Measurements from ENCODE around the gene ZFYVE16. TPM values are rescaled to one million over a fixed set of nuclear protein-coding genes. Genes with fewer than 3 reads are reported as not detected.

The ZFYVE16 gene
- total and polyA plus RNA-seq, 4 donors, result 8.1 to 57.6 (median 28.9) TPM

GRCh38 chr5:80474929-80475328 lies 67.1 kb downstream of the ZFYVE16 start:
- ATAC-seq (ENCODE audit: low FRiP score) (no peak), DNase-seq (no peak)
- WGBS, 2 donors, result 94 to 98% methylated on average over 2 of the region's 2 CpGs
- H3K4me1 ChIP-seq (ENCODE audit: control insufficient read depth in 1 of 2, insufficient read depth in 2 of 2, low read length in 2 of 2), result no peaks in the 10 kb centered on the region
- intact Hi-C loops (cut with DNase I), result no loop called here
- peaks cover 1 to 3% of the 10 kb centered on the region in 2 donors for H3K36me3 ChIP-seq (ENCODE audit: control insufficient read depth in 1 of 2, insufficient read depth in 2 of 2, low read length in 1 of 2)
- no peak overlapping the region for H3K27ac ChIP-seq (ENCODE audit: low read depth in 1 of 2, low read length in 2 of 2)
- H3K9me3 ChIP-seq (ENCODE audit: control insufficient read depth, low read length), result peaks cover 2% of the 10 kb centered on the region
- no peaks in the 10 kb centered on the region for H3K27me3 ChIP-seq (ENCODE audit: control insufficient read depth in 1 of 2, insufficient read depth in 2 of 2, low read length in 1 of 2)
- no peak overlapping the region for H3K4me3 ChIP-seq (ENCODE audit: low read length in 2 of 2)

- DNase-seq, result no peak
- ATAC-seq (ENCODE audit: low FRiP score), result no peak
- peaks cover 0 to 2% of the 10 kb centered on the region in 2 donors for H3K36me3 ChIP-seq (ENCODE audit: control insufficient read depth in 1 of 2, insufficient read depth in 2 of 2, low read length in 1 of 2)
- H3K9me3 ChIP-seq (ENCODE audit: control insufficient read depth, low read length), result no peaks in the 10 kb centered on the region
- H3K4me1 ChIP-seq (ENCODE audit: control insufficient read depth in 1 of 2, insufficient read depth in 2 of 2, low read length in 2 of 2), result no peaks in the 10 kb centered on the region
- intact Hi-C loops (cut with DNase I), result loop anchor here in 1 of 2 donors (10.0 kb wide), 1 partner anchor 175 kb away; the partner anchor contains the start of genes DHFR and MSH3
- no peaks in the 10 kb centered on the region for H3K27me3 ChIP-seq (ENCODE audit: control insufficient read depth in 1 of 2, insufficient read depth in 2 of 2, low read length in 1 of 2)
- no peak overlapping the region for H3K4me3 ChIP-seq (ENCODE audit: low read length in 2 of 2)
- no peak overlapping the region for H3K27ac ChIP-seq (ENCODE audit: low read depth in 1 of 2, low read length in 2 of 2)
Measured at GRCh38 chr5:80479713-80480112, 71.8 kb downstream of the ZFYVE16 start.

GRCh38 chr5:80480354-80480753 lies 72.5 kb downstream of the ZFYVE16 start:
- Histone ChIP-seq H3K27ac (ENCODE audit: low read depth in 1 of 2, low read length in 2 of 2) (no peak overlapping the region), H3K9me3 (ENCODE audit: control insufficient read depth, low read length) (no peaks in the 10 kb centered on the region), H3K27me3 (ENCODE audit: control insufficient read depth in 1 of 2, insufficient read depth in 2 of 2, low read length in 1 of 2) (no peaks in the 10 kb centered on the region), H3K4me3 (ENCODE audit: low read length in 2 of 2) (no peak overlapping the region), H3K36me3 (ENCODE audit: control insufficient read depth in 1 of 2, insufficient read depth in 2 of 2, low read length in 1 of 2) (peaks cover 0 to 2% of the 10 kb centered on the region in 2 donors), H3K4me1 (ENCODE audit: control insufficient read depth in 1 of 2, insufficient read depth in 2 of 2, low read length in 2 of 2) (no peaks in the 10 kb centered on the region)
- 97 to 98% methylated on average over 2 of the region's 2 CpGs for WGBS, 2 donors
- no peak for ATAC-seq (ENCODE audit: low FRiP score)
- intact Hi-C loops (cut with DNase I), result loop anchor here in 1 of 2 donors (10.0 kb wide), 1 partner anchor 174 kb away; the partner anchor contains the start of genes DHFR and MSH3
- DNase-seq, result no peak

- DNase-seq (no peak), ATAC-seq (ENCODE audit: low FRiP score) (no peak)
- H3K4me3 ChIP-seq (ENCODE audit: low read length in 2 of 2), result no peak overlapping the region
- H3K27me3 ChIP-seq (ENCODE audit: control insufficient read depth in 1 of 2, insufficient read depth in 2 of 2, low read length in 1 of 2), result no peaks in the 10 kb centered on the region
- intact Hi-C loops (cut with DNase I), result loop anchor here in 1 of 2 donors (10.0 kb wide), 1 partner anchor 174 kb away; the partner anchor contains the start of genes DHFR and MSH3
- H3K4me1 ChIP-seq (ENCODE audit: control insufficient read depth in 1 of 2, insufficient read depth in 2 of 2, low read length in 2 of 2), result no peaks in the 10 kb centered on the region
- 97 to 98% methylated on average over 3 of the region's 3 CpGs for WGBS, 2 donors
- peaks cover 0 to 2% of the 10 kb centered on the region in 2 donors for H3K36me3 ChIP-seq (ENCODE audit: control insufficient read depth in 1 of 2, insufficient read depth in 2 of 2, low read length in 1 of 2)
- H3K27ac ChIP-seq (ENCODE audit: low read depth in 1 of 2, low read length in 2 of 2), result no peak overlapping the region
- no peaks in the 10 kb centered on the region for H3K9me3 ChIP-seq (ENCODE audit: control insufficient read depth, low read length)
Measured at GRCh38 chr5:80481019-80481893, 73.4 kb downstream of the ZFYVE16 start.

- WGBS, 2 donors, result 73 to 75% methylated on average over 4 of the region's 4 CpGs
- H3K27ac ChIP-seq (ENCODE audit: low read depth in 1 of 2, low read length in 2 of 2), result no peak overlapping the region
- DNase-seq, result no peak
- no peak overlapping the region for H3K4me3 ChIP-seq (ENCODE audit: low read length in 2 of 2)
- peaks cover 0 to 2% of the 10 kb centered on the region in 2 donors for H3K36me3 ChIP-seq (ENCODE audit: control insufficient read depth in 1 of 2, insufficient read depth in 2 of 2, low read length in 1 of 2)
- no peaks in the 10 kb centered on the region for H3K4me1 ChIP-seq (ENCODE audit: control insufficient read depth in 1 of 2, insufficient read depth in 2 of 2, low read length in 2 of 2)
- no peak for ATAC-seq (ENCODE audit: low FRiP score)
- no peaks in the 10 kb centered on the region for H3K27me3 ChIP-seq (ENCODE audit: control insufficient read depth in 1 of 2, insufficient read depth in 2 of 2, low read length in 1 of 2)
- no peaks in the 10 kb centered on the region for H3K9me3 ChIP-seq (ENCODE audit: control insufficient read depth, low read length)
- intact Hi-C loops (cut with DNase I), result loop anchor here in 1 of 2 donors (10.0 kb wide), 1 partner anchor 172 kb away; the partner anchor contains the start of genes DHFR and MSH3
Measured at GRCh38 chr5:80482578-80482977, 74.7 kb downstream of the ZFYVE16 start.

- Histone ChIP-seq H3K27ac (ENCODE audit: low read depth in 1 of 2, low read length in 2 of 2) (no peak overlapping the region), H3K9me3 (ENCODE audit: control insufficient read depth, low read length) (no peaks in the 10 kb centered on the region), H3K36me3 (ENCODE audit: control insufficient read depth in 1 of 2, insufficient read depth in 2 of 2, low read length in 1 of 2) (peaks cover 0 to 2% of the 10 kb centered on the region in 2 donors), H3K27me3 (ENCODE audit: control insufficient read depth in 1 of 2, insufficient read depth in 2 of 2, low read length in 1 of 2) (no peaks in the 10 kb centered on the region), H3K4me1 (ENCODE audit: control insufficient read depth in 1 of 2, insufficient read depth in 2 of 2, low read length in 2 of 2) (no peaks in the 10 kb centered on the region), H3K4me3 (ENCODE audit: low read length in 2 of 2) (no peak overlapping the region)
- WGBS, 2 donors, result 97 to 98% methylated on average over 3 of the region's 3 CpGs
- ATAC-seq (ENCODE audit: low FRiP score), result no peak
- no peak for DNase-seq
- intact Hi-C loops (cut with DNase I), result loop anchor here in 1 of 2 donors (10.0 kb wide), 1 partner anchor 171 kb away; the partner anchor contains the start of genes DHFR and MSH3
Measured at GRCh38 chr5:80483636-80484232, 75.9 kb downstream of the ZFYVE16 start.

GRCh38 chr5:80487444-80487828 lies 79.6 kb downstream of the ZFYVE16 start:
- Histone ChIP-seq H3K36me3 (ENCODE audit: control insufficient read depth in 1 of 2, insufficient read depth in 2 of 2, low read length in 1 of 2) (no peaks in the 10 kb centered on the region), H3K27ac (ENCODE audit: low read depth in 1 of 2, low read length in 2 of 2) (no peak overlapping the region), H3K4me1 (ENCODE audit: control insufficient read depth in 1 of 2, insufficient read depth in 2 of 2, low read length in 2 of 2) (no peaks in the 10 kb centered on the region), H3K4me3 (ENCODE audit: low read length in 2 of 2) (peak overlapping the region; percentile 52 to 62), H3K9me3 (ENCODE audit: control insufficient read depth, low read length) (no peaks in the 10 kb centered on the region), H3K27me3 (ENCODE audit: control insufficient read depth in 1 of 2, insufficient read depth in 2 of 2, low read length in 1 of 2) (no peaks in the 10 kb centered on the region)
- no peak for ATAC-seq (ENCODE audit: low FRiP score)
- DNase-seq, result no peak
- WGBS, 2 donors, result 54 to 56% methylated on average over 18 of the region's 18 CpGs
- intact Hi-C loops (cut with DNase I), result loop anchor here in 1 of 2 donors (5.0 to 10.0 kb wide), 2 partner anchors 167 to 185 kb away; partner anchors contain the start of genes DHFR and MSH3

- no peaks in the 10 kb centered on the region for H3K9me3 ChIP-seq (ENCODE audit: control insufficient read depth, low read length)
- H3K36me3 ChIP-seq (ENCODE audit: control insufficient read depth in 1 of 2, insufficient read depth in 2 of 2, low read length in 1 of 2), result no peaks in the 10 kb centered on the region
- intact Hi-C loops (cut with DNase I), result loop anchor here in 1 of 2 donors (1.0 to 10.0 kb wide), 3 partner anchors 80 to 184 kb away; partner anchors contain the start of genes DHFR, MSH3 and ZFYVE16
- peak within 1 kb of the TSS; percentile 52 to 62 for H3K4me3 ChIP-seq (ENCODE audit: low read length in 2 of 2)
- no peaks in the 10 kb centered on the region for H3K27me3 ChIP-seq (ENCODE audit: control insufficient read depth in 1 of 2, insufficient read depth in 2 of 2, low read length in 1 of 2)
- WGBS, 2 donors, result 0 to 1% methylated on average over 85 of the region's 85 CpGs
- peak; percentile 95 for ATAC-seq (ENCODE audit: low FRiP score)
- H3K27ac ChIP-seq (ENCODE audit: low read depth in 1 of 2, low read length in 2 of 2), result peak within 1 kb of the TSS in 1 of 2 donors; percentile 4
- H3K4me1 ChIP-seq (ENCODE audit: control insufficient read depth in 1 of 2, insufficient read depth in 2 of 2, low read length in 2 of 2), result no peaks in the 10 kb centered on the region
- DNase-seq, result peak; percentile 92 to 94
Measured at GRCh38 chr5:80487829-80488721, 80.2 kb downstream of the ZFYVE16 start, which contains the start of gene FAM151B. FAM151B (plus strand) TSS chr5:80488100; CDS start chr5:80488124, 24 bp downstream.
